GM12878 (cell line): ENCODE results near the gene SMG5. TPM values are rescaled to one million over a fixed set of nuclear protein-coding genes. Genes with fewer than 3 reads are reported as not detected.
A peak's percentile ranks its signal among the peaks of the same experiment; 100 is the strongest.

Experiments used
- CBX3 ChIP-seq: fragments of 200-600 bp; sonication (generic); IDR thresholded peaks from 2 replicates; pipeline ENCODE4 v1.6.1; 2016; ENCODE audit warnings: low read depth, borderline replicate concordance
- EED ChIP-seq: sonication (generic); IDR thresholded peaks from 2 replicates; pipeline ENCODE4 v1.6.1; 2016; ENCODE audit warnings: antibody characterized with exemption, low read depth
- ELK1 ChIP-seq: IDR thresholded peaks from 2 replicates; pipeline ENCODE4 v1.6.1; 2012; ENCODE audit warnings: low read depth, low read length, improper control_type of control experiment
- ETV6 ChIP-seq, 2 experiments: fragments of 450-650 bp in 1 of 2; IDR thresholded peaks in 1 of 2; conservative IDR thresholded peaks in 1 of 2; 2 replicates each; pipeline ENCODE4 v1.6.1; 2014; ENCODE audit warnings: antibody characterized with exemption in 1 of 2, borderline replicate concordance in 1 of 2, low read depth in 1 of 2, mild to moderate bottlenecking in 1 of 2, moderate library complexity in 1 of 2
- EZH2 ChIP-seq: IDR thresholded peaks from 2 replicates; pipeline ENCODE4 v1.6.1; 2012; ENCODE audit warnings: low read depth, mild to moderate bottlenecking, control low read depth, inconsistent platforms, low read length, borderline replicate concordance; ENCODE audit not compliant: control insufficient read depth
- FOXK2 ChIP-seq: fragments of 450-650 bp; IDR thresholded peaks from 2 replicates; pipeline ENCODE4 v1.6.1; 2017; ENCODE audit warnings: mild to moderate bottlenecking, moderate library complexity
- GABPA ChIP-seq: IDR thresholded peaks from 2 replicates; pipeline ENCODE4 v1.6.1; 2014; ENCODE audit warnings: antibody characterized with exemption, low read depth, mild to moderate bottlenecking, inconsistent platforms
- IKZF1 ChIP-seq: fragments of 450-650 bp; conservative IDR thresholded peaks from 2 replicates; pipeline ENCODE4 v1.6.1; 2017; ENCODE audit warnings: antibody characterized with exemption, mild to moderate bottlenecking
- IKZF2 ChIP-seq, 2 experiments: fragments of 450-650 bp; IDR thresholded peaks; 2 replicates each; pipeline ENCODE4 v1.6.1; 2017; ENCODE audit warnings: mild to moderate bottlenecking in 2 of 2, moderate library complexity in 2 of 2
- LARP7 ChIP-seq: fragments of 450-650 bp; IDR thresholded peaks from 2 replicates; pipeline ENCODE4 v1.6.1; 2017; ENCODE audit warnings: mild to moderate bottlenecking
- NFYA ChIP-seq: IDR thresholded peaks from 2 replicates; pipeline ENCODE4 v1.6.1; 2011; ENCODE audit warnings: low read depth, mild to moderate bottlenecking, low read length, improper control_type of control experiment, borderline replicate concordance
- POLR2AphosphoS5 ChIP-seq: IDR thresholded peaks from 2 replicates; pipeline ENCODE4 v1.6.1; 2011; ENCODE audit warnings: mild to moderate bottlenecking, low read length, inconsistent platforms
- RBBP5 ChIP-seq: fragments of 200-600 bp; sonication (generic); conservative IDR thresholded peaks from 2 replicates; pipeline ENCODE4 v1.6.1; 2016
- RELB ChIP-seq: fragments of 450-650 bp; IDR thresholded peaks from 2 replicates; pipeline ENCODE4 v1.6.1; 2017; ENCODE audit warnings: low read depth, mild to moderate bottlenecking, moderate library complexity
- SMAD5 ChIP-seq: IDR thresholded peaks from 2 replicates; pipeline ENCODE4 v1.6.1; 2016; ENCODE audit warnings: antibody characterized with exemption, low read depth
- SP1 ChIP-seq: IDR thresholded peaks from one replicate; pipeline ENCODE4 v1.6.1; 2011; ENCODE audit warnings: low read depth, low read length
- SUPT20H ChIP-seq: IDR thresholded peaks from 2 replicates; pipeline ENCODE4 v1.6.1; 2011; ENCODE audit warnings: low read depth, mild to moderate bottlenecking, low read length, moderate library complexity, borderline replicate concordance; ENCODE audit not compliant: control insufficient read depth
- WRNIP1 ChIP-seq: IDR thresholded peaks from 2 replicates; pipeline ENCODE4 v1.6.1; 2011; ENCODE audit warnings: low read depth, low read length, improper control_type of control experiment, borderline replicate concordance
- YBX1 ChIP-seq: fragments of 450-650 bp; IDR thresholded peaks from 2 replicates; pipeline ENCODE4 v1.6.1; 2016; ENCODE audit warnings: antibody characterized with exemption
- polyA plus RNA-seq, 11 experiments: library from polyadenylated mRNA; depleted of rRNA in 4 of 11; unstranded in 6 of 11; stranded (reverse) in 5 of 11; fragments of >200 nt; fragmentation: Nextera tagmentation in 4 of 11; fragmentation: Illumina TruSeq in 1 of 11; extraction: Ambion mirVana in 4 of 11; extraction: Trizol in 1 of 11; gene quantifications; 1 replicate in 1 of 11; 2 replicates in 10 of 11; pipeline versions ENCODE4 v1.2.1 to v1.2.3, GENCODE V29; 2011 to 2016; ENCODE audit warnings: inconsistent platforms in 2 of 11, missing spikeins in 2 of 11, low read depth in 1 of 11
- total RNA-seq, 4 experiments: library from RNA; depleted of rRNA in 3 of 4; stranded (reverse); fragments of >200 nt in 3 of 4; fragmentation: Illumina TruSeq in 1 of 4; extraction: Trizol in 1 of 4; gene quantifications; 2 replicates each; pipeline versions ENCODE4 v1.2.1 to v1.2.3, GENCODE V29; 2013 to 2021
- TF ChIP-seq, protein P1 (sequence below): fragments of 450-650 bp; IDR thresholded peaks from 2 replicates; pipeline ENCODE4 v1.6.1; 2017; ENCODE audit warnings: borderline replicate concordance
- TF ChIP-seq, protein P2 (sequence below): fragments of 450-650 bp; IDR thresholded peaks from 2 replicates; pipeline ENCODE4 v1.6.1; 2017; ENCODE audit warnings: antibody characterized with exemption, mild to moderate bottlenecking, moderate library complexity
- TF ChIP-seq, protein P3 (sequence below): fragments of 450-650 bp; IDR thresholded peaks from 2 replicates; pipeline ENCODE4 v1.6.1; 2016; ENCODE audit warnings: mild to moderate bottlenecking

Gene SMG5
- total and polyA plus RNA-seq, 10 of the 15 experiments (the other 5 are each of a cell fraction or from before 2014, with no cell fraction given), result 0.76 to 61.5 (median 48.8) TPM

DNA sequence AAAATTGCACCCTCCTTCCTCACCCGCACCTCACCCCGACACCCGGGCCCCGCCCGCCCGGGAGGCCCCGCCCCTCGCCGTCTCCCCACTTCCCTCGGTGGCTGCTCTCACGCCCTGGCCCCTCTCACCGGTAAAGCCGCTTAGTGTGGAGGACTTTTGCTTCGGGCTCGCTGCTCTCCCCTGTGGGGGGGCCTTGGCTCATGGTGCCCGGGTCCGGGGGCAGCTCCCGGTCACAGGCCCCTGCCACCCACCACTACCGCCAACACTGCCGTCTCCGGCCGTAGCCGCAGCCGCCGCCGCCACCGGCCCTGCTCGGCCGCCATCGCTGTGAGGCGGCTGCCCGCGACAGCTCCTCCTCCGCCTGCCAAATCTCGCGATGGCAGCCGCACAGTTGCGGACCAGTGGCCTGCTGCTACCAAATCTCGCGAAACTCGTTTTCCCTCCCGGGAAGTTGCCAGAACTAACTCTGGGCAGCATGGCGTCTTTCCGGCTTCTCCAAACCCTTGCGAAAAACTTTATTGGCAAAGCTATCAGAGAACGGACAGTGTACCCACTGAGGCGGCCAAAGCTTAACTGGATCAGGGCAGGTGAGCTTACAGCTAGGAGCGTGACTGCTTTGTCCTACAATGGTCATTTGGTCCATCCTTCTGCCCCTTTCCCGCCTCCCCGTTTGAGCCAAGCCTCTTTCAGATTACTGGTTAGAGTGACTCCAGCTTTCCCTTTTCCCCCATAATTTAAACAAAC lies at the start of gene SMG5 (continued):
- TF ChIP-seq ELK1, result peak; percentile 92
- TF ChIP-seq RELB, result peak; percentile 74
- 0 out of 2 replicates have a peak, but pooled peaks have one; percentile 33 for TF ChIP-seq FOXK2
- no peak for TF ChIP-seq EZH2
- no peak for TF ChIP-seq RBBP5
- peak; percentile 88 for TF ChIP-seq GABPA
- TF ChIP-seq CBX3, result no peak
- peak; percentile 58 for TF ChIP-seq LARP7
- peak; percentile 90; the same call in 1 of the 2 replicates for TF ChIP-seq SMAD5
- TF ChIP-seq SUPT20H, result no peak
- peak; percentile 96 for TF ChIP-seq POLR2AphosphoS5
- peak in 1 of 2 experiments; percentile 62; a peak in 1 of 4 replicates for TF ChIP-seq ETV6 (conservative IDR thresholded peaks at IDR 0.05 in 1 of 2, IDR thresholded peaks at IDR 0.05 in 1 of 2; ENCODE audit: borderline replicate concordance in 1 of 2, low read depth in 1 of 2)
- TF ChIP-seq, protein P1, sequence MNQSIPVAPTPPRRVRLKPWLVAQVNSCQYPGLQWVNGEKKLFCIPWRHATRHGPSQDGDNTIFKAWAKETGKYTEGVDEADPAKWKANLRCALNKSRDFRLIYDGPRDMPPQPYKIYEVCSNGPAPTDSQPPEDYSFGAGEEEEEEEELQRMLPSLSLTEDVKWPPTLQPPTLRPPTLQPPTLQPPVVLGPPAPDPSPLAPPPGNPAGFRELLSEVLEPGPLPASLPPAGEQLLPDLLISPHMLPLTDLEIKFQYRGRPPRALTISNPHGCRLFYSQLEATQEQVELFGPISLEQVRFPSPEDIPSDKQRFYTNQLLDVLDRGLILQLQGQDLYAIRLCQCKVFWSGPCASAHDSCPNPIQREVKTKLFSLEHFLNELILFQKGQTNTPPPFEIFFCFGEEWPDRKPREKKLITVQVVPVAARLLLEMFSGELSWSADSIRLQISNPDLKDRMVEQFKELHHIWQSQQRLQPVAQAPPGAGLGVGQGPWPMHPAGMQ, result peak; percentile 91
- TF ChIP-seq, protein P2, sequence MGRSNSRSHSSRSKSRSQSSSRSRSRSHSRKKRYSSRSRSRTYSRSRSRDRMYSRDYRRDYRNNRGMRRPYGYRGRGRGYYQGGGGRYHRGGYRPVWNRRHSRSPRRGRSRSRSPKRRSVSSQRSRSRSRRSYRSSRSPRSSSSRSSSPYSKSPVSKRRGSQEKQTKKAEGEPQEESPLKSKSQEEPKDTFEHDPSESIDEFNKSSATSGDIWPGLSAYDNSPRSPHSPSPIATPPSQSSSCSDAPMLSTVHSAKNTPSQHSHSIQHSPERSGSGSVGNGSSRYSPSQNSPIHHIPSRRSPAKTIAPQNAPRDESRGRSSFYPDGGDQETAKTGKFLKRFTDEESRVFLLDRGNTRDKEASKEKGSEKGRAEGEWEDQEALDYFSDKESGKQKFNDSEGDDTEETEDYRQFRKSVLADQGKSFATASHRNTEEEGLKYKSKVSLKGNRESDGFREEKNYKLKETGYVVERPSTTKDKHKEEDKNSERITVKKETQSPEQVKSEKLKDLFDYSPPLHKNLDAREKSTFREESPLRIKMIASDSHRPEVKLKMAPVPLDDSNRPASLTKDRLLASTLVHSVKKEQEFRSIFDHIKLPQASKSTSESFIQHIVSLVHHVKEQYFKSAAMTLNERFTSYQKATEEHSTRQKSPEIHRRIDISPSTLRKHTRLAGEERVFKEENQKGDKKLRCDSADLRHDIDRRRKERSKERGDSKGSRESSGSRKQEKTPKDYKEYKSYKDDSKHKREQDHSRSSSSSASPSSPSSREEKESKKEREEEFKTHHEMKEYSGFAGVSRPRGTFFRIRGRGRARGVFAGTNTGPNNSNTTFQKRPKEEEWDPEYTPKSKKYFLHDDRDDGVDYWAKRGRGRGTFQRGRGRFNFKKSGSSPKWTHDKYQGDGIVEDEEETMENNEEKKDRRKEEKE, result no peak
- TF ChIP-seq, protein P3, sequence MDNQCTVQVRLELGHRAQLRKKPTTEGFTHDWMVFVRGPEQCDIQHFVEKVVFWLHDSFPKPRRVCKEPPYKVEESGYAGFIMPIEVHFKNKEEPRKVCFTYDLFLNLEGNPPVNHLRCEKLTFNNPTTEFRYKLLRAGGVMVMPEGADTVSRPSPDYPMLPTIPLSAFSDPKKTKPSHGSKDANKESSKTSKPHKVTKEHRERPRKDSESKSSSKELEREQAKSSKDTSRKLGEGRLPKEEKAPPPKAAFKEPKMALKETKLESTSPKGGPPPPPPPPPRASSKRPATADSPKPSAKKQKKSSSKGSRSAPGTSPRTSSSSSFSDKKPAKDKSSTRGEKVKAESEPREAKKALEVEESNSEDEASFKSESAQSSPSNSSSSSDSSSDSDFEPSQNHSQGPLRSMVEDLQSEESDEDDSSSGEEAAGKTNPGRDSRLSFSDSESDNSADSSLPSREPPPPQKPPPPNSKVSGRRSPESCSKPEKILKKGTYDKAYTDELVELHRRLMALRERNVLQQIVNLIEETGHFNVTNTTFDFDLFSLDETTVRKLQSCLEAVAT, result peak; percentile 54; the same call in 1 of the 2 replicates
- peak; percentile 37 for TF ChIP-seq SP1
- TF ChIP-seq IKZF1, result peak; percentile 95
- no peak for TF ChIP-seq YBX1
- peak; percentile 62 to 78; a peak in 3 of 4 replicates for TF ChIP-seq IKZF2 (IDR thresholded peaks at IDR 0.05)
- TF ChIP-seq EED, result 0 out of 2 replicates have a peak, but pooled peaks have one; percentile 24
- TF ChIP-seq WRNIP1, result no peak
- no peak for TF ChIP-seq NFYA
